Skeletal muscle tissue (tissue), 4 donors: ENCODE measurements around the gene ZNF486. TPM values are rescaled to one million over a fixed set of nuclear protein-coding genes. Genes with fewer than 3 reads are reported as not detected.
"Not testable (repeated sequence)": the region's sequence is repeated elsewhere in the genome, so short reads cannot be mapped to it uniquely, and the experiment has no call there.

Experiments
- H3K27ac ChIP-seq: one replicate; pipeline ENCODE4 v1.7.0; 2013; ENCODE audit warnings: mild to moderate bottlenecking, low read depth, low read length, inconsistent platforms
- H3K27me3 ChIP-seq, 3 donors: one replicate each; pipeline ENCODE4 v1.7.0; 2013; ENCODE audit warnings: low read length in 3 of 3; ENCODE audit not compliant: control insufficient read depth in 3 of 3, insufficient read depth in 3 of 3
- H3K36me3 ChIP-seq, 3 donors: one replicate each; pipeline ENCODE4 v1.7.0; 2013; ENCODE audit warnings: low read length in 3 of 3; ENCODE audit not compliant: control insufficient read depth in 3 of 3, insufficient read depth in 3 of 3
- H3K4me1 ChIP-seq, 3 donors: one replicate each; pipeline ENCODE4 v1.7.0; 2013; ENCODE audit warnings: low read length in 3 of 3, mild to moderate bottlenecking in 3 of 3; ENCODE audit not compliant: control insufficient read depth in 3 of 3, insufficient read depth in 3 of 3
- H3K4me3 ChIP-seq, 3 donors: one replicate each; pipeline ENCODE4 v1.7.0; 2013; ENCODE audit warnings: low read length in 3 of 3
- H3K9ac ChIP-seq, 3 donors: one replicate each; pipeline ENCODE4 v1.7.0; 2013; ENCODE audit warnings: low read length in 3 of 3, mild to moderate bottlenecking in 3 of 3, moderate library complexity in 2 of 3, low read depth in 1 of 3
- H3K9me3 ChIP-seq, 3 donors: one replicate each; pipeline ENCODE4 v1.7.0; 2013; ENCODE audit warnings: low read length in 3 of 3; ENCODE audit not compliant: control insufficient read depth in 3 of 3
- total RNA-seq: library from RNA; depleted of rRNA; stranded (reverse); fragments of >200 nt; gene quantifications from one replicate; pipeline ENCODE4 v1.2.3, GENCODE V29; 2014
- donor health status: Osteomylitis.

ZNF486 gene
- total RNA-seq, 1 donor from 2014 or later: 8.4 TPM

GRCh38 chr19:20164456-20164855, 2.6 kb upstream of the ZNF486 start:
- H3K9me3 ChIP-seq: no peaks in the 10 kb centered on the region
- no peaks in the 10 kb centered on the region for H3K36me3 ChIP-seq
- no peak overlapping the region for H3K9ac ChIP-seq
- H3K4me3 ChIP-seq: no peak overlapping the region
- H3K4me1 ChIP-seq: peaks cover 0 to 4% (median 2%) of the 10 kb centered on the region in 3 donors
- H3K27me3 ChIP-seq: no peaks in the 10 kb centered on the region
- H3K27ac ChIP-seq: no peak overlapping the region

GRCh38 chr19:20165971-20166592, 932 bp upstream of the ZNF486 start:
- Histone ChIP-seq H3K4me3 (no peak overlapping the region), H3K4me1 (peaks cover 0 to 4% (median 2%) of the 10 kb centered on the region in 3 donors), H3K27me3 (no peaks in the 10 kb centered on the region), H3K36me3 (no peaks in the 10 kb centered on the region), H3K9me3 (no peaks in the 10 kb centered on the region), H3K27ac (no peak overlapping the region), H3K9ac (no peak overlapping the region)

GRCh38 chr19:20167651-20168122, 673 bp downstream of the ZNF486 start:
- H3K4me3 ChIP-seq: peak overlapping the region; percentile 81 to 95 (median 82)
- peak overlapping the region; percentile 64 for H3K27ac ChIP-seq

GRCh38 chr19:20171285-20171684, 4.3 kb downstream of the ZNF486 start:
- Histone ChIP-seq H3K9ac (no peak overlapping the region), H3K27ac (no peak overlapping the region), H3K4me3 (no peak overlapping the region), H3K4me1 (peaks cover 0 to 4% (median 2%) of the 10 kb centered on the region in 3 donors), H3K36me3 (peaks cover 0 to 1% (median 0%) of the 10 kb centered on the region in 3 donors), H3K9me3 (no peaks in the 10 kb centered on the region), H3K27me3 (no peaks in the 10 kb centered on the region)

More at GRCh38 chr19:20167651-20168122, 673 bp downstream of the ZNF486 start:
- H3K9me3 ChIP-seq: no peaks in the 10 kb centered on the region
- peak overlapping the region; percentile 72 to 82 (median 80) for H3K9ac ChIP-seq
- H3K4me1 ChIP-seq: peaks cover 0 to 4% (median 2%) of the 10 kb centered on the region in 3 donors
- peaks cover 0 to 1% (median 0%) of the 10 kb centered on the region in 3 donors for H3K36me3 ChIP-seq
- H3K27me3 ChIP-seq: no peaks in the 10 kb centered on the region

GRCh38 chr19:20175848-20176247, 8.8 kb downstream of the ZNF486 start:
- H3K27me3 ChIP-seq, H3K27ac ChIP-seq, H3K9me3 ChIP-seq, H3K4me3 ChIP-seq, H3K36me3 ChIP-seq, H3K9ac ChIP-seq, H3K4me1 ChIP-seq: not testable (repeated sequence)

- not testable (repeated sequence) for H3K36me3 ChIP-seq, H3K27me3 ChIP-seq, H3K4me1 ChIP-seq, H3K9me3 ChIP-seq, H3K9ac ChIP-seq, H3K27ac ChIP-seq, H3K4me3 ChIP-seq
Observed at GRCh38 chr19:20179956-20180355, 12.9 kb downstream of the ZNF486 start.

GRCh38 chr19:20182222-20182785, 15.3 kb downstream of the ZNF486 start:
- no peaks in the 10 kb centered on the region for H3K36me3 ChIP-seq
- no peak overlapping the region for H3K4me3 ChIP-seq
- no peak overlapping the region for H3K27ac ChIP-seq
- no peaks in the 10 kb centered on the region for H3K4me1 ChIP-seq
- H3K9me3 ChIP-seq: no peaks in the 10 kb centered on the region
- no peaks in the 10 kb centered on the region for H3K27me3 ChIP-seq
- H3K9ac ChIP-seq: no peak overlapping the region

- no peaks in the 10 kb centered on the region for H3K27me3 ChIP-seq
- peaks cover 2 to 3% (median 3%) of the 10 kb centered on the region in 3 donors for H3K36me3 ChIP-seq
- no peak overlapping the region for H3K27ac ChIP-seq
- no peak overlapping the region for H3K9ac ChIP-seq
- H3K4me3 ChIP-seq: no peak overlapping the region
- no peaks in the 10 kb centered on the region for H3K4me1 ChIP-seq
- no peaks in the 10 kb centered on the region for H3K9me3 ChIP-seq
Observed at GRCh38 chr19:20186174-20186573, 19.2 kb downstream of the ZNF486 start.

- no peak overlapping the region for H3K4me3 ChIP-seq
- no peak overlapping the region for H3K9ac ChIP-seq
- H3K36me3 ChIP-seq: peaks cover 2 to 9% (median 2%) of the 10 kb centered on the region in 3 donors
- H3K4me1 ChIP-seq: no peaks in the 10 kb centered on the region
- H3K27ac ChIP-seq: no peak overlapping the region
- peaks cover 3 to 9% (median 9%) of the 10 kb centered on the region in 3 donors for H3K9me3 ChIP-seq
- no peaks in the 10 kb centered on the region for H3K27me3 ChIP-seq
Observed at GRCh38 chr19:20197747-20198146, 30.7 kb downstream of the ZNF486 start.

GRCh38 chr19:20209051-20209450, 42.0 kb downstream of the ZNF486 start:
- Histone ChIP-seq H3K27ac (no peak overlapping the region), H3K9ac (no peak overlapping the region), H3K4me3 (no peak overlapping the region), H3K9me3 (no peaks in the 10 kb centered on the region), H3K27me3 (no peaks in the 10 kb centered on the region), H3K4me1 (no peaks in the 10 kb centered on the region), H3K36me3 (no peaks in the 10 kb centered on the region)
